Epithelial cell of prostate (primary cell): ENCODE results near the gene CEP55.

Experiments used
- DNase-seq: peaks from one replicate; pipeline ENCODE4 v3.0.0-alpha.2; 2011; ENCODE audit warnings: low read depth, low spot score
- H3K27ac ChIP-seq: fragments of 450-650 bp; 2 replicates; pipeline ENCODE4 v1.5.1; 2017; ENCODE audit warnings: mild to moderate bottlenecking

CEP55 gene

GRCh38 chr10:93554760-93555432 is 58.5 kb downstream of the CEP55 start:
- H3K27ac ChIP-seq = no peak overlapping the region
- no peak for DNase-seq

DNA sequence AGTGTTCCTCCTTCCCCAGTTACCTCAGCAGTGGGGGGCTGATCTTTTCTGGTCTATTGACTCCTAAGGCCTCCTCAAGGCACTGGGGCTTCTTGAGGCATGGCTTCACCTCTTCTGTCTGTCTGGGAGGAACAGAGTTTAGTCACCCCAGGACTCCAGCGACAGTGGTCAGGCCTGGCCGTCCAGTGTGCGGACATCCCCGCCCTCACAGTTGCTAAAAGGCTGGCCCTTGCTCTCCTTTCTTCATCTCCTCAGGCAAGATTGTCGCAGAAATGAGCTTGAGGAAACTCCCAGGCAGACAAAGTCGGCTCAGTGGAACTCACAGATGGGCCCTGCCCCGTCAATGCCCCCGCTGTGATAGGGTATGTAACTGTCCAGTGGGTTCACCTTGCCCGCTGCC is 63.1 kb downstream of the CEP55 start:
- no peak overlapping the region for H3K27ac ChIP-seq
- no peak for DNase-seq

DNA sequence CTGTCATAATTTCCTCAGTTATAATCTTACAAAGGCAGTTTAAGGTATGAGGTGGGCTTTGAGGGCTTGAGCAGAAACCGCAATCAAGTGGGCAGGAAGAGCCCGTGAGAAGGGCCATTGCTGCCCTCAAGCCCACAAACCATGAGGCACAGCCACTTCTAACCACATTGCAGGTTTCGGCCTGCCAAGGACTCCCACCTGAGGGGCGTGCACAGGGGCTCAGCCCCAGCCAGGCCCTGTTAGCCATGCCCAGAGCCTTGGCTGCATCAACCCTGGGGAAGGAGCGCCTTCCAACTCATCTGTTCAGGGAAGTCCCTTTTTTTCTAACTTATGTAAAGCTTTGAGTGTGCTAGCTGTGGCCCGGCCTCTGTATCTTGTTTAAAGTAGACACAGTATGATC is 64.1 kb downstream of the CEP55 start:
- H3K27ac ChIP-seq = no peak overlapping the region
- no peak for DNase-seq

- no peak for DNase-seq
Measured at GRCh38 chr10:93565446-93565845, 69.0 kb downstream of the CEP55 start.

GRCh38 chr10:93566435-93567276 is 70.2 kb downstream of the CEP55 start, which contains the start of gene FFAR4:
Gene FFAR4, plus strand, starts transcription at chr10:93566665. Its CDS starts 56 bp downstream, at chr10:93566721.
- no peak within 1 kb of the TSS for H3K27ac ChIP-seq
- DNase-seq = no peak

More at GRCh38 chr10:93565446-93565845, 69.0 kb downstream of the CEP55 start:
- no peak overlapping the region for H3K27ac ChIP-seq

DNA sequence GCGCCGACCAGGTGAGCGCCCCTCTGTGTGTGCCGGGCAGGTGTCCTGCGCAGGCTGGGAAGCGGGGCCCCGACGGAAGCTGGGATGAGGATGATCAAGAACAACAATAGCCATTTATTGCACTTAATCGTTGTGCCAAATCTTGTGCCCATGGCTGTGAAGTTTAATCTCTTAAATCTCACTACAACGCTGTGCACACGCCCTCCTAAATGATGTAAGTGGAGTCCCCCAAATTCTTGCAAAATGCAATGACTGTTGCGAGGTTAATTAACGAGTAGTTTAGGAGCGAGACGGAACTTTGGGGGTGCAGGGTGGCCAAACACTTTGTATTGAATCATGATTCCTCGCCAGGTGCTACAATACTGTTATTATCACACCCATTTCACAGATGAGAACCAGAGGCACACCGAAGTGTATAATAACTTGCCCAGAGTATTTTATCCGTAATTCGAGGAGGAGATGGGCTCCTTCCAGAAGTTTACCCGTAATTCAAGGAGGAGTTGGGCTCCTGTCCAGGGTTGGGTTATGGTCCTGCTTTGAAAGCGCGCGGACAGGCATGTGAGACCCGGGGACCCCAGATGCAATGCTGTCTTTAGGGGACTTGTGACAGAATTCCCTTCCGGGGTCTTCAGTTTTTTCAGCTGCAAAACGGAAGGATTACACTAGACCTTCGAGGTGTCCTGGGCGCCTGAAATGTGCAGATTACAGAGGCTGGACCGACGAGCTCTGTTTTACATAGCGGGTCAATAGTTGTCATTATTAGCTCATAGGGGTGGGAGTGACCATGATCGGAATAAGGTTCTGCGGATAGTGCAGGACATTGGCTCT is 71.1 kb downstream of the CEP55 start:
- H3K27ac ChIP-seq = no peak overlapping the region
- no peak for DNase-seq

DNA sequence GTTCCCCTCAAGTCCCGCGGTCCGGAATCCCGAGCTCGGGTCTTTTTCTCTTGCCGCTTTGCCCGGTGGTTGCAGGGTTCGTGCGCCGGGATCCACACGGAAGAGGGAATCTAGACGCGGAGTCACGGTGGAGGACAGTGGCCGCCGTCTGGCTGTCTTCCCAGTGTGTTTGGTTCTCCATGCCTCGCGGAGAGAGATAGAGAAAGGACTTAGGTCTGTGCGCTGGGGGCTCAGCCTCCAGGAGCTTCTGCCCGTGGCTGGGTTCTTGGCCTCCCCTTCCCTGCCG is 71.6 kb downstream of the CEP55 start:
- no peak for DNase-seq
- no peak overlapping the region for H3K27ac ChIP-seq

DNA sequence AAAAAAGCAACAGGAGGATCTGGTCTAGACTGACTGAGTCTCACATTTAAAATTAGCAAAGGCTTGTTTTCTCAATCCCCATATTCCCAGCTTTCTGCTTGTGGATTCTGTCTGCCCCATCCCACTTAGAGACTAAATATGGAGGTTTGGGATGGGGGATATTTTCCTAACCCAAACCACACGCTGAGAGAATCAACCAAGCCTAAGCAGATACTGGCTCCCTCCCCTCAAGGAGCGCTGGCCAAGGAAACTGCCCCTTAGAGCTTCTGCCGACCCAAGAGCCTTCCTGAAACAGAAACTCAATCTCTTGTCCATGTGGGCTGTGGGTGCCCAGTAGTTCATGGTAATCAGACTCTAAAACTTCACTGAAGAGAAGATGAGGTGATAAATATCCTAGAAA is 74.0 kb downstream of the CEP55 start:
- no peak for DNase-seq
- no peak overlapping the region for H3K27ac ChIP-seq

- H3K27ac ChIP-seq = no peak overlapping the region
- no peak for DNase-seq
Measured at GRCh38 chr10:93572606-93573005, 76.2 kb downstream of the CEP55 start.

- no peak overlapping the region for H3K27ac ChIP-seq
Measured at GRCh38 chr10:93573051-93573909, 76.9 kb downstream of the CEP55 start.

GRCh38 chr10:93573924-93574323 is 77.5 kb downstream of the CEP55 start:
- DNase-seq = no peak
- no peak overlapping the region for H3K27ac ChIP-seq

More at GRCh38 chr10:93573051-93573909, 76.9 kb downstream of the CEP55 start:
- DNase-seq = no peak

DNA sequence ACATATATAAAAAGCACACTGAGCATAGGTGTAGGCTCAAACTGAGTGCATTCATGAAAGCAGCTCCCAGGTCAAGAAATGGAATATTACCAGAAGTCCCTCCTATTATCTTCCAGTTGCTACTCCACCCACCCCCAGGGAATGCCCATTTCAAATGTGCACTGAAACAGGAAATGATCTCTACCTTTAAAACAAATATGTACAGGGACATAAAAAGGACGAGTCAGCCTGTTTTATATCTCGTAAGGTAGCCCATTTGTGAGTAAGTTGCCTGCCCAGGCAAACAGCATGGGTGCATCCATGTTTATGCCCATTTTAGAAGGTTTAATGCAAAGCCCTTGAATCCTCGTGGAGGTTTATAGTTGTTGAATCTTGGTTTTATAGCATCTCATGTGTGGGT is 80.5 kb downstream of the CEP55 start:
- DNase-seq = no peak
- H3K27ac ChIP-seq = no peak overlapping the region

GRCh38 chr10:93577565-93577964 is 81.2 kb downstream of the CEP55 start:
- no peak for DNase-seq
- H3K27ac ChIP-seq = no peak overlapping the region
